Stimulated activated CD4-positive, alpha-beta T cell treated with anti-CD3 and anti-CD28 coated beads, TNF-alpha, amount 100 ng/mL, for 1 hour (primary cell): ENCODE measurements around the gene OBP2A.
"Not testable (repeated sequence)": the region's sequence is repeated elsewhere in the genome, so short reads cannot be mapped to it uniquely, and the experiment has no call there.

Source experiments
- DNase-seq, 3 donors: peaks; one replicate each; pipeline ENCODE4 v3.0.0-alpha.2; 2020; ENCODE audit warnings: low read depth in 3 of 3, low spot score in 1 of 3

OBP2A gene, protein sequence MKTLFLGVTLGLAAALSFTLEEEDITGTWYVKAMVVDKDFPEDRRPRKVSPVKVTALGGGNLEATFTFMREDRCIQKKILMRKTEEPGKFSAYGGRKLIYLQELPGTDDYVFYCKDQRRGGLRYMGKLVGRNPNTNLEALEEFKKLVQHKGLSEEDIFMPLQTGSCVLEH

DNA sequence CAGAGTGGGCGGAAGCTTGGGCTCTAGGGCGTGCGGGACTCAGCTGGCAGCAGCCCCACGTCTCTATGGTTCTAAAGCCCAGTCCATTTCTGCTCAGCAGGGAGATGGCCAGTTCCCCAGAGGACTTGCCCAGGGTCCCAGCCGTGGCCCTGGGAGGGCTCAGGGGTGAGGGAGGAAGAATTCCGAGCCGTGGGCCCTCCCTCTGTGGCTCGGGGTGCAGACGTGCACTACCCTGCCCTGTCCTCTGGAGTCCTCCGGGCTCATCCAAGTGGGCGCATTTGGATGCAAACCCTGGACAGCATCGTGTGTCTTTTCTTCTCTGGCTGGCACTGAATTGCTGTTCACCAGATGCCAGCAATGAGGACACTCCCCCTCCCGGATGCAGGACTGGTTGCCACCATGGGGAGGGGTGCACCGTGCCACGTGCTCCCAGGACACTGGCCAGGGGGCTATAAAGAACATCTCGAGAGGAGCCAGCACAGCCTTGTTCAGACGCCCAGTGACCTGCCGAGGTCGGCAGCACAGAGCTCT, at the start of gene OBP2A:
OBP2A (plus strand) TSS at position 481 of the 531 bp plus-strand sequence. CDS start 55 bp downstream, outside the sequence.
- DNase-seq = not testable (repeated sequence)

DNA sequence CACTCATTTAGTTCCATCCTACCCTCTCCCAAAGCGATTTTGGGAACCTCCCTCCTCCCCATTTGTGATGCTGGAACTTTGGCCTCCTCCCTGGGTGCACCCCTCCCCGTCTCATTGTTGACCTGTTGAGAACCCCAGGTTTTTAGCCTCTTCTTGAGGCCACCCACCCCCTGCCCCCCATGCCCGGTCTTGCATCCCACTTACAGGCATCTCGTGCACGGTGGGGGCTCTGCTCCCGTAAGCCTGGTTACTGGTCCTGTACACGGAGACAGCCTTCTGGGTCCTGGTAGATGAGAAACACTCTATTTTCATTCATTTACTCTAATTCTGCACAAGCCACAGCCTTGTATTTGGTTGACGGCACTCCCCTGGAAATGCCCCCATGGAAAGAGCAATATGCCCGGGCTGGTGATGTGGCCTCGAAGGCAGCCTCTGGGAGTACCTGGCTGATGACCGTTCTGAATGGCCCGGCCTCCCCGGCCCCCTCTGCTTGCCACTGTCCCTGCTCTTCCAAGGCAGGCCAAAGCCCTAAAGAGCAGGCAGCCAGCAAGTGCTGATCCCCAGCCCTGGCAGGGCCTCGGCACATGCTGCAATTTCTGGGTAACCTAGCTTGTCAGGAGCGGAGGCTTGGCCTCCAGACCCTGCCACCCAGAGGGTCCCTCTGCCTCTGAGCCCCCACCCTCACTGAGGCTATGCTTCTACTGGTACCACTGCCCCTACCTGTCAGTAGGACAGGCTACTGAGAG, 47.4 kb upstream of the OBP2A start:
- DNase-seq = no peak

DNA sequence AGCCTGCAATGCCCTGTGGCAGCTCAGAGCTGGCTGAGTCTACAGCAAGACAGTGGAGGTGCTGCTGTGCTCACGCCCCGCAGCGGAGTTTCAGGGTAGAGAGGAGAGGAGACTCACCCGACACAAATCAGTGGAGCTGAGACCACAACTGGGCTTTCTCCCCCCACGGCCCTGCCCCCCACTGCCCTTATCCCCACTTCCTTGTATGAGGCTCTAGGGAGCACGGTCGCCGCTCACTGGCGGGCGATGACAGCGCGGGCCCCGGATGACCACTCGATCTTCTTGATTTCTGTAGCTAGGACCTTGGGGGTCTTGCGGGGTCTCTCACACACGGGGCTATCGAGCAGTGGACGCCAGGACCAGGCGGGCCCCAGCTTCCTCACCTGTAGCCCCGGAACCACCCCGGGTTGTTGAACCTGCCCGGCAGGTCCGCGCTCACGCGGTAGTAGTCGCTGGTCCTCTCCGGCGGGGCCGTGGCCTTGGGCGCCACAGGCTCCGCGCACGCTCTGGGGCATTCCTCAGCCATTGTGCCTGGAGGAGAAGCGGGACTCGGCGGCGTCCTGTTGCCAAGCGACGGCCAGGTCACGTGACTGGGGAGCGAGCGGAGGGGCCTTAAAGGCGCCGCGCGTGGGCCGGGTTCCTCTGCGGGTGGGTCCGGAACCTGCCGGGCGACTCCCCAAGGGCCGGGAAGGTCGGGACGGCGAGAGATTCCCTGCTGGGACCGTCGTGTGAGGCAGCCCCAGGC, 46.4 kb upstream of the OBP2A start:
- peak; percentile 73 to 83 (median 78) for DNase-seq

DNA sequence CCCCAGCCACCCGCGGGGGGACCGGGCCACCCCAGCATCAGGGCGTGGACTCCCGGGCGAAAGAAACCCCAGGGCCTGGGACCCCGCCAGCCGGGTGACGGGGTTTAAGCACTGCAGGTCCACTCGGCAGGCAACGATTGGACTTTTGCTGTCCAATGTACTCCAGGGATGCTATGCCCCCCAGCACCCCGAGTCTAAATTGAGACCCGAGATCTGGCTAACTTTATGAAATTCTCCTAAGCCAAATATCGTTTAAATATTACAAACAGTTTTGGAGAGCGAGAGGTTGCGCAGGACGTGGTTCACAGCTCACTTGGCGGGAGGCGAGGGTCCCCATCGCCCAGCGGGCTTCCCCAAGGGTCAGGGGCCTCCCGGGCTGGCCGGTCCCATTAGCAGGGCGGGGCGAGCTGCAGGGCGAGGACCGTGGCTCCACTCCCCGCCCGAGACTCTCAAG, 45.8 kb upstream of the OBP2A start:
- DNase-seq = no peak

- peak; percentile 52 to 77 (median 71) for DNase-seq
These were observed 45.2 kb upstream of the OBP2A start, which contains the start of gene MRPS2 for GRCh38 chr9:135500525-135501260. TSS of gene MRPS2 (plus strand) at chr9:135500682. CDS start at chr9:135500711, 29 bp downstream.

DNA sequence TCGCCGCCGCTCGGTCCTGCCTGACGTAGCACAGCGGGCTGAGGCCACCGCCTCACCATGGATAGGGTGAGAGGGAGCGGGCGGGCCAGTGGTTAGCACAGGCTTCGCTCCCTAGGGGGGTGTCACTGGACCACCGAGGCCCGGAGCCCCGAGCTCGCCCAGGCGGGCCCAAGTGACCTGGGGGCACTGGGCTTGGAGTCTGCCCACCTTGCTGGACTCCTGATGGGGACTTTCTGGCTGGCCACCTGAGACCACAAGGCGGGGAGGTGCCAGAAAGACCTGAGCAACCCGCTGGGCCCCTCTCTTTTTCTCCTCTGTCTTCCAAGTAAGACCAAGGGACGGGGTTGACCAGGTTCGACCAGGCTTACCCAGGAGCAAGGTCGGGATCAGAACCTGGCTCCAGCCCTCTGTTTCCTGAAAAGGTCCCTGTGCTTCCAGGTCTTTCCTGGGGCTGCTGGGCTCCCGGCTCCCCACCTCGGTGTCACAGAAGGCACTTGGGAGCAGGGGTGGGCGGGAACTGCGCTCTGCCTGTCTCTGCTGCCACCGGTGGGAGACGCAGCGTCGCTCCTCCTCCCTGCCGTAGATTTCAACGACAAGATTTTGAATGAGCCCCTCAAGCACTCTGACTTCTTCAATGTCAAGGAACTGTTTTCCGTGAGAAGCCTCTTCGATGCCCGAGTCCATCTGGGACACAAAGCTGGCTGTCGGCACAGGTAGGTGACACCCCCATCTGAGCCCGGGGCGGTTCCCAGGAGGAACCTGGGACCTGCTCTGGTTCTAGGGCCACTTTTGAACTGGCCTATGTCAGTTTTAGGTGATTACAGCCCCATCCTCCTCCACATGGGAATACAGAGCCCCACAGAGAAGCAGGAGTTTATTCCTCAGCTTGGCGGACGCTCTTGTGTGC, 44.4 kb upstream of the OBP2A start:
- no peak for DNase-seq

DNA sequence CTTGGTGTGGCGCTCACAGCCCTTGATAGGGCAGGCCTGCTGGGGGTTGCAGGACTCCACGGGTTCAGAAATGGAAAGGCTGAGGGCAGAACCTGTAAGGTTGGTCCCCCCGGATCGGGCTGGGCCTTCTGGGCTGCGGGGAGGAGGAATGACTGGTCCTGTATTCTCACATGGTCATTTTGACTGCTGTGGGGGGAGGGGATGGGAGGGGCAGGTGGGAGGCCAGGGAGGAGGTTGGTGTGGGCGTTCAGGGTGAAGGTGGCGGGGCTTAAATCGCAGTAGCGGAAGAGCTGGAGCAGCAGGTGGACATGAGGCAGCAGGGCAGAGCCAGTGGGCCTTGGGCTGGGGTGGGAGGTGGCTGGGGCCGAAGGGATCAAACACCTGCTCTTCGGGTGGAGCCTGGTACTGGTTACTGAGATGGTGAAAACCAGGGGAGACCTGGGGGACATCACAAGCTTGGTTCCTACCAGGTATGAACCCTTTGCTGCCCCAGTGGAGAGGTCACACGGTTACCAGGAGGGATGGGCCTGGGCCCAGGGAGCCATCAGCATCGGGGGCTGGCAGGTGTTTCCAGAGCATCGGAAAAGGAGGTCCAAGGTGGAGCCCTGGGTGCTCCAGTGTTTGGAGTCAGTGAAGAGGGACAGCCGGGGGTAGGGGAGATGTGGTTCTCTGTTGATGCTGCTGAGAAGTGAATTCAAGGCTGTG, 43.6 kb upstream of the OBP2A start:
- DNase-seq = no peak

- DNase-seq = no peak
These were observed 43.0 kb upstream of the OBP2A start for GRCh38 chr9:135502873-135503321.

DNA sequence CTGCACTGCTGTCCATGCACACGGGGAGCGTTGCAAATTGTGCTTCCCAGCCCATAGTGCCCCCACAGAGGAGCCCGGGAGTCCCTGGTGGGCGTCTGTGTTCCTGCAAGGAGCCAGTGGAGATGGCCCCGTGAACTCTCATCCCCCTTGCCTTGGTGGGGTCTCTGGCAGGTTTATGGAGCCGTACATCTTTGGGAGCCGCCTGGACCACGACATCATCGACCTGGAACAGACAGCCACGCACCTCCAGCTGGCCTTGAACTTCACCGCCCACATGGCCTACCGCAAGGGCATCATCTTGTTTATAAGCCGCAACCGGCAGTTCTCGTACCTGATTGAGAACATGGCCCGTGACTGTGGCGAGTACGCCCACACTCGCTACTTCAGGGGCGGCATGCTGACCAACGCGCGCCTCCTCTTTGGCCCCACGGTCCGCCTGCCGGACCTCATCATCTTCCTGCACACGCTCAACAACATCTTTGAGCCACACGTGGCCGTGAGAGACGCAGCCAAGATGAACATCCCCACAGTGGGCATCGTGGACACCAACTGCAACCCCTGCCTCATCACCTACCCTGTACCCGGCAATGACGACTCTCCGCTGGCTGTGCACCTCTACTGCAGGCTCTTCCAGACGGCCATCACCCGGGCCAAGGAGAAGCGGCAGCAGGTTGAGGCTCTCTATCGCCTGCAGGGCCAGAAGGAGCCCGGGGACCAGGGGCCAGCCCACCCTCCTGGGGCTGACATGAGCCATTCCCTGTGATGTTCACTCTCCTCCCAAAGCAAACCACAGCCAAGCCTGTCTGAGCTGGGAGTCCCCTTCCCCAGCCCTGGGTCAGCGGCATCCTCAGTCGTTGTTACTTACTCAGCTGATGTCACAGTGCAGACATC, 42.3 kb upstream of the OBP2A start:
- no peak for DNase-seq

- DNase-seq = peak in 1 of 3 donors; percentile 35
These were observed 41.4 kb upstream of the OBP2A start for GRCh38 chr9:135504262-135505243.

DNA sequence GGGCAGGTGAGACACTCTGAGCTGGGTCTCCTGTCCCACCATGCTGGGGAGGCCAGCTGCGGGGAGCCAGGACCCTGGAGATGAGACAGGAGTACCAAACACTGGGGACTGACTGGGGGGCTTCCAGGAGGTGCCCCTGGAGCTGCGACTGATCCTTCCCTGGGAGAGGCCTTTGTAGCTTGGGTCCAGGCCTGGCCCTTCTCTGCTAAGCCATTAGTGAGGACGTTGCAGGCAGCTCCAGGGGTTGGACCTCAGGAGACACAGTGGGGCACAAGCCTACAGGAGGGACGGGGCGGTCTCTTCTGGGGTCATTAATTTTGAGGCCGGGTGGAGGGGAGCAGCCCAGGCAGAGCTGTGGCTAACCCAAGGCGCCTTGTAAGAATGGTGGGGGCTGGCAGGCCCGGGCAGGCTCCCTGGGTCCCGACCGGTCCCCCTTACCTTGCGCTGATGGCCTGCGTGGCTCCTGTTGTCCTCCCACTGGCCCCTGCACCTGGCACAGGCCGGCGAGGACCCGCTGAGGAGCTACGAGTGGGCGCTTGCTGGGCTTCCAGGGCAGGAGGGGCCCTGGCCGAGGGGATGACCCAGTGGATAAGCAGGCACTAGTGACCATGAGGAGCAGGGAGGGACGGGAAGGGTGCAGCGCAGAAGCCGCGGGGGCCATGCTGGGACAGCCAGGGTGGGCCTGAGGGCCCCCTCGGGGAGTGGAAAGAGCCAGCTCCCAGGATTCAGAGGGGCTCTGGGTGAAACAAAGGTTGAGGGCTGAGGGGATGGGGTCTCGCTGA, 40.3 kb upstream of the OBP2A start:
- DNase-seq = no peak

DNA sequence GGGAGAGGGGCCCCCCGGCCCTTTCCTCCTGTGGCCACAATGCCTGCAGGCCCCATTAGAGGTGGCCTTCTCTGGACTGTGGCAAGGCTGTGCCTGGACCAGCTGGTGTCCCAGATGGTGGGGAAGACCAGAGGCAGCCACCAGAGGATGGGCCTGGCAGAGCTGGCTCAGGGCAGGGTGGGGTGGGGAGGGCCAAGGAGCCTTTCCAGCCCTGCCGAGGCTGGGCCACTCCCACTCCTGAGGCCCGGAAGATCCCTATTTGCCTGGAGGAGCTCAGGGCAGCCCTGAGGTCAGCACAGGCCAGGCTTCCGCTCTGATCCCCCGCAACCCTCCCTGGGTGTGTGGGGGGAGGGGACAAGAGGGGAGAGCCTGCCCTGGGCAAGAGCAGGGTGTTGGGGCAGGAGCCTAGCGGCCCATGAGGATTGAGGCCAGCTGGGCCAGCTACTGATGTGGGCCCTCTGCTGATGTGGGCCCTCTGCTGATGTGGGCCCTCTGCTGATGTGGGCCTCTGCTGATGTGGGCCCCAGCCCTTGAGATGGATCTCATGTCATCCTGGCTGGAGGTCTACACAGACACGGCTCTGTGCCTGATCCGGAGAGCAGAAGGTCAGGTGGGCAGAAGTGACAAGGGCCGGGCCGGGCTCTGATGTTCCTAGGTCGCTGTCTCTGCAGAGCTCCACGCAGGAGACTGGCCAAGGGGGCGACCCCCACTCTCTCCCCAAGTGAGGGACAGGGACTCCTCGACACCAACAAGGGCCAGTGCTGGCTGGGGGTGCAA, 39.4 kb upstream of the OBP2A start:
- no peak for DNase-seq

DNA sequence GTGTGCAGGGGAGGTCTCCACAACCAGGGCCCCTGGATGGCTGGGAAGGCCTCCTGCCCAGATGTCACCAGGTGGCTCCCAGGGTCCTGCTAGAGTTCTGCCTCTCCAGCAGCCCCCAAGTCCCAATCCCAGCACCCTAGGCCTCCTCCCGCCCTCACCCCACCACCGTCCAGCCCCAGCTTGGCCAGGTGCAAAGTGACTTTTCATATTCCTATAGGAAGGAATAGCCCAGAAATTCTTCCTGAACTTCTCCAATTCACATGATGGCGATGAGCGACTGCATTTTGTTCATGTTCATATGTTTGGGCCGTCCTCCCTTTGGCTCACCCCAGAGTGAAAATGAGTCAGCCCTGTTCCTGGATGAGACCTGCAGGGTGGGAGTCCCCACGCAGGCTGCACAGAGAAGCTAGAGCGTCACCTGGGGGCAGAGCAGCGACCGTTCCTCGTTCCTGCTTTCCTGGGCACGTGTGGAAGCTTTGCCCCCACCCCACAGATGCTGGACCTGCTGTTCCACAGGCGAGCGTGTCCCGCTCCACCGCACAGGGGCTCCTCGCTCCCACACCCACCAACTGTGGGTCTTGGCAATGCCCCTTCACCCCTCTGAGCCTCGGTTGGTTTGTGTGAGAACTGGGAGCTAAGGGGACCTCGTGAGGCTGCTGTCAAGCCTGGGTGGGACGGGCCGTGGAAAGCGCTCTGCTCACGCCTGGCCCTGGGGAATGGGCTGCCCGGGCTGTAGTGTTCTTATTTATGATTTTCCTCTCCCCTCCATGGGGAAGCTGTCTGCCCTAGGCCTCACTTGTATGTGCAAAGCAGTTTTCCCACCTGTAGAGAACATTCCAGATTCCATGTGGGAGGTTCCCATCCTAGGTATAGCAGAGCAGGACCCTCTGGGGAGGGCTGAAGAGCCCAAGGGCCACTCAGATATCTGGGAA, 38.6 kb upstream of the OBP2A start:
- no peak for DNase-seq

- no peak for DNase-seq
These were observed 37.6 kb upstream of the OBP2A start for GRCh38 chr9:135508211-135508820.
